ENCODE measurements around the gene LCLAT1.

GRCh38 chr2:30403592-30404312, 43.3 kb upstream of the LCLAT1 start:
- TF ChIP-seq SP7 (tag by site-specific recombination; IDR thresholded peaks at IDR 0.05): no peak
- no peak for TF ChIP-seq ZNF18 (tag by site-specific recombination; IDR thresholded peaks at IDR 0.05)
- TF ChIP-seq SETDB1 (IDR thresholded peaks at IDR 0.05; ENCODE audit: insufficient read length, low read length): no peak

Measured in HEK293 (cell line).